Stimulated activated CD8-positive, alpha-beta memory T cell treated with anti-CD3 and anti-CD28 coated beads, Interleukin-7, amount 100 ng/mL, for 4 hours (primary cell): ENCODE data around the gene IPCEF1.
"Not testable (repeated sequence)": the region's sequence is repeated elsewhere in the genome, so short reads cannot be mapped to it uniquely, and the experiment has no call there.

ENCODE experiments used
- DNase-seq, 2 donors: peaks; one replicate each; pipeline ENCODE4 v3.0.0-alpha.2; 2020; ENCODE audit warnings: low read depth in 2 of 2

The IPCEF1 gene

DNA sequence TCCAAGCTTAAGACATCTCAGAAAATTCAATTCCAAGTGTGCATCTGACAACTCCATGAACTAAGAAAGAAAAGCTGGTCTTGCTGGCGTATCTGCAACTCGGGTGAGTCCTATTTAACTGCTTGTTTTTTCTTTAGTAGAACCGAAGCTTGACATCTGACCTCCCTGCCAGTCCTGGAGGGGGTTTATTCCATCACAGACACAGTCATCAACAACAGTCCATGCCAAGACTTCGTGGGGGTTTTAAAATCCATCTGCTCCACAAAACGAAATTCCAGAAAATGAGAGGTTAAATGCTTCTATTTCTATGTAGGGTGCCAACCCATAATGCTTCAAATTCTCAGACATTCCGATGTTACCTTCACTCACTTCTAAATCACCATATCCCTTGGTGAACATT lies 133.9 kb downstream of the IPCEF1 start:
- DNase-seq, result no peak

- DNase-seq, result no peak
These were observed 137.4 kb downstream of the IPCEF1 start for GRCh38 chr6:154219250-154219649.

DNA sequence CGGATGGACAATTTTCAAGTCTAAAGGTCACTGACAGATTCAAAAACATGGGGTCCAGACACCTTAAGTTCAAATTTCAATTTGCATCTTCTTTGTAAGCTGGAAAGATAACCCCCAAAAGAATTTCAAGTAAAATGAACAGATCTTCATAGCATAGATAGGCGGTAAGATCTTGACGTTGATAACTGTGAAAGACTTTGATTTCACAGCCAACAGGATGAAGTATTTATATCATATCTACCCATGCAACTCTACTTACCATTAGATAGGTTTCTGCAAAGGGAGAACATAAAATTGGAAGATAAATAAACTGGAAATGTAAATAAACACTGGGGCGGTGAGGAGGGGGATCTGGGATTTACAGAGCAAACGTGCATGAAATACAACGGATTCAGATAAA lies 137.8 kb downstream of the IPCEF1 start:
- DNase-seq, result no peak

GRCh38 chr6:154218301-154218700 lies 138.3 kb downstream of the IPCEF1 start:
- no peak for DNase-seq

GRCh38 chr6:154213782-154214181 lies 142.8 kb downstream of the IPCEF1 start:
- no peak for DNase-seq

DNA sequence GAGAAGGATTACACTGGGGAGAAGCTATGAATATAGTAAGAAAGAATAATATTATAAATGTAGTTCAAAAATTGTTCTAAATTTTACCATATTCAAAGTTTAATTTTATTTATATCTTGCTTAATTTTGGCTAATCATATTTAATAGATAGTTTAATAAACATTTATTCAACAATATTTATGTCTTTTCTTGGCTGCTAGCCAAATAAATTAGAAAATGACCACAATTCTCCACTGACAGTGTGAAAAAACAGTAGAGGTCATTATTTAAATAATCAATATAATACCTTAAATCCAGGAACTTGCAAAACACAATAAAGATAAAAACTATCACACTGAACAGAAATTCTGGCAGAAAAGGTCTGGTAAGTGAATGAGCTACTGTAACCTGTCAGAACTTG lies 145.9 kb downstream of the IPCEF1 start:
- DNase-seq, result no peak

DNA sequence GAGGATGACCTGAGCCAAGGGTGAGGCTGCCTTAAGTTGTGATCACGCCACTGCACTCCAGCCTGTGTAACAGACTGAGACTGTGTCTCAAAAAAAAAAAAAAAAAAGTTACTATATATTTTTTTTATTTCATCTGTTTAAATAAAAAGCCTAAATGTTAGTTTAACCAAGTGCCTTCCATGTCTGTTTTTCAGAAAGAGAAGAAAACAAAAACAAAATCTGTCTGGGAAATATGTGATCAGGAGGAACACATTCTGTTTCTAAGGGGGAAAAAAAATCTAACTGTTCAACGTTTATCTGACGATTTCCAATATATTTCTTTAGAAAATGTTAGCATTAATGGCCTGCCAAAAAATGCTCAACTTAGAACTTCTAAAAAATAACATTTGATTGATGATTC lies 147.0 kb downstream of the IPCEF1 start:
- DNase-seq, result no peak

GRCh38 chr6:154206996-154207395 lies 149.6 kb downstream of the IPCEF1 start:
- DNase-seq, result no peak

- DNase-seq, result no peak
These were observed 150.5 kb downstream of the IPCEF1 start for GRCh38 chr6:154206141-154206540.

DNA sequence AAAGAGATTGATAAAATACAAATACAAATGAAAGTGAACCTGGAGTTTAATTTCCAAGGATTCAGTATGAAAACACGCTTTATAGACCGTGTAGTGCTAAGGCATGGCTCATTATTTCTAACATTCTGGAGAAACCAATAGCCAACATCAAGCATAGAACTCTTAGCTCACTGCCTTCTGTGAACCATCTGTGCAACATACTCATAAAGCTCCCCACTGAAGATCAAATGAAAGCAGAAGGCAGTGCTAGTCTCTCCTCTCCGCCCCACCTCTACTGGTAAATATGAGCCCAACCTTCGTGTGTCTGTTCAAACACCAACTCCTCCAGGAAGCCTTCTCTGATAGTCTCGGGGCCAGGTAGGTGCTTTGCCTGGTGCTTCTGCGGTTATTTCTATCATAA lies 153.6 kb downstream of the IPCEF1 start:
- DNase-seq, result no peak

DNA sequence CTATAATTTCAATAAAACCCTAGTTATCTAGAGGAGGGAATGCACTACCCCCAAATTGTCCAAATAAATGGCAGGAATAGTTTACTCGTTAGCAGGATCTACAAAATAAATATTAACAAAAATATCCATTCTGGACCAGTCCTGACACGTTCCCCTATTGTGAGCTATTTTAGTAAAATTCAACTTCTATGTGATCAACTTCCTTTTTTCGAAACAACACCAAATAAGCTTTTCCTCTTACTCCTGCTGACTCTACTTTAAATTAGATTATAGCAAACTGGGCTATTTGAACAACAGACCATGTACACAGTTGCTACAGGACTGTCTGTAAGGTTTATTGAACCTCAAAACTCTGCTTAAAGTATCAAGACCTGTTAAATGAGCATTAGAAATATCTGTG lies 154.3 kb downstream of the IPCEF1 start:
- no peak for DNase-seq

DNA sequence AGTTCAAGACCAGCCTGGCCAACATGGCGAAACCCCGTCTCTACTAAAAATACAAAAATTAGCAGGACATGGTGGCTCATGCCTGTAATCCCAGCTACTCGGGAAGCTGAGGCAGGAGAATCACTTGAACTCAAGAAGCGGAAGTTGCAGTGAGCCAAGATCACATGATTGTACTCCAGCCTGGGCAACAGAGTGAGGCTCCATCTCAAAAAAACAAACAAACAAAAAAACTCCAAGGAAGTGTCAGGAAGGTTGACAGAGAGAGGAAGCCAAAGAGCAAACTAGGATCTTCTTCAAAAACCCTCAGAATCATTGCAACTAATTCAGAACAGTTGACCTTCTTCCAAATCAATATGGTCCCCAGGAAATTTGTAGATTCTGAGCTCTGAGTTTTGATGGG lies 154.9 kb downstream of the IPCEF1 start:
- DNase-seq, result not testable (repeated sequence)

- no peak for DNase-seq
These were observed 159.3 kb downstream of the IPCEF1 start for GRCh38 chr6:154197196-154197860.

- DNase-seq, result no peak
These were observed 160.2 kb downstream of the IPCEF1 start for GRCh38 chr6:154196333-154196885.

DNA sequence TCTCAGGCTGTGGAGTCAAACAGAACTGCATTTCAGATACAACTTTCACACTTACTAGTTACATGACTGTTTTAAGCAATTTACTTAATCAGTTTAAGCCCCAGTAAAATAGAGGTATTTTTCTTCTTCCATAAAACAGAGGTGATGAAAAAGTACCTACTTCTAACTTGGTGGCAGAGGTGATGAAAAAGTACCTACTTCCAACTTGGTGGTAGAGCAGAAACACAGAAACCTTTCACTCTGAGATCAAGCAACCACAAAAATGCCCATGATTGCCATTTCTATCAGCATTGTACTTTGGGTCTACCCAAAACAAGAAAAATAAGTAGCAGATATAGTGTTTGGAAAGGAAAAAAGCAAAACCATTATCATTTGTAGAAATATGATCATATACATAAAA lies 168.9 kb downstream of the IPCEF1 start:
- DNase-seq, result no peak

DNA sequence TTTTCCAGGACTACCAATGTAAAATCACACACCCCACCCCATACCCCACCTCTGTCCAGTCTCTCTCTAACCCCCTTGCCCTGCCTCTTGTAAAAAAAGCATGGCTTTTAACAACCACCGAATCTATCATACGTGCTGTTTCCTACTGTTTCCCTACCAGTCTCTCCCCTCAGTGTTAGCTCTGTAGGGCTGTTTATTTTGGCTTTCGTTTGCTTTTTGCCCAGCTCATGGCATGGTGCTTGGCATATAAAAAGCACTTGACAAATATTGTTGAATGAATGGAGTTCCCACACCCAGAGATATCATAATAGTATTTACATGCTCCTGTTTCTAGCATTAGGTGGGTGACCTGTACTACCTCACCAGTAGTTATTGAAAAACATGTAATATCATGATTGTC lies 169.4 kb downstream of the IPCEF1 start:
- DNase-seq, result no peak

GRCh38 chr6:154179434-154179833 lies 177.2 kb downstream of the IPCEF1 start:
- DNase-seq, result no peak

DNA sequence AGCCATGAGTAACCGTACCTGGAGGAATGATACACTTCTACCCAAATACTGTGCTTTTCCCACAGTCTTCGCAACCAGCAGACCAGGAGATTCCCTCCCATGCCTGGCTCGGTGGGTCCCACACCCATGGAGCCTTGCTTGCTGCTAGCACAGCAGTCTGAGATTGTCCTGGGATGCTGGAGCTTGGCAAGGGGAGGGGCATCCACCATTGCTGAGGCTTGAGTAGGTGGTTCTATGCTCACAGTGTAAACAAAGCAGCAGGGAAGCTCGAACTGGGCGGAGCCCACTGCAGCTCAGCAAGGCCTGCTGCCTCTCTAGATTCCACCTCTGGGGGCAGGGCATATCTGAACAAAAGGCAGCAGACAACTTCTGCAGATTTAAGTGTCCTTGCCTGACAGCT lies 184.2 kb downstream of the IPCEF1 start:
- not testable (repeated sequence) for DNase-seq

GRCh38 chr6:154170106-154170505 lies 186.5 kb downstream of the IPCEF1 start:
- no peak for DNase-seq

- DNase-seq, result no peak
These were observed 187.3 kb downstream of the IPCEF1 start for GRCh38 chr6:154169193-154169847.

DNA sequence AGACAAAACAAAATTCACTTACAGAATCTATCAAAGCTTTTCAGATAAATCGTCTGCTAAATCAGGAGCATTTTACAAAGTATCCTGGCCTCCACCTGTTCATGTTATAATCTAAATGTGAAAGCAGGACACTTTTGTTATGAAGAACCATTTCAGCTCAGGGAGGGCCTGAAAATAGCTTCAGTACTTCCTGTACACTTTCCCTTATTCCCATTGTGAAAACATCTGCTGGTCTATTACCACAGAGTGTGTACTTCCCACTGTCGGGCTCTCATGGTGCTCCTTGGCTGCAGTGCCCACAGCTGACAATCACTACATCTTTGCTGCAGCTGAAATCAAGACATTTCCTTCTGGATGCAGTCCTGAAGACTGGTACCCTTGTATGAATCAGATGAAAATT lies 189.5 kb downstream of the IPCEF1 start:
- DNase-seq, result no peak

DNA sequence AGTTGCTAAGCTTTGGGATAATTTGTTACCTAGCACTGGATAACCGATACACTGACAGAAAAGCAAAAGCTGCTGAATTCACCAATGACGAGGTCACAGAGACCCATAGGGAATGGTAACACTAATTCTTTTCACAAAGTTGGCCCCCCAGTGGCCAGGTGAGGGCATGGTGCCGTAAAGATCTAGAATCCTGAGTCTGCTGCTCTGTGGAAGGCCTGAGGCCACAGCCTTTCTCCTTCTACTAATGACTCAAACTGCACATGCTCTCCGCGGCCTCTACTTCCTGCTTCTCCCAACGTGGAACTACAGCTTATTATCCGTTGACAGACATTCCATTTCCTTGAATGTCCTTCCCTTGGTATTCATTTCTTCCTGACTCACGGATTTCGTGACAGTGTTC lies 190.5 kb downstream of the IPCEF1 start:
- no peak for DNase-seq

GRCh38 chr6:154165478-154165877 lies 191.1 kb downstream of the IPCEF1 start:
- no peak for DNase-seq
